Activated CD8-positive, alpha-beta memory T cell treated with anti-CD3 and anti-CD28 coated beads, Interleukin-2, amount 10 ng/mL, durations not matched to agents 7 days and 5 days (primary cell): ENCODE data around the gene PHKB. TPM values are rescaled to one million over a fixed set of nuclear protein-coding genes. Genes with fewer than 3 reads are reported as not detected.

Experiments
- ATAC-seq: fragments of 150-1000 bp; cut with Tn5 transposase; one replicate; pipeline ENCODE4 v1.10.0; 2021; ENCODE audit warnings: moderate library complexity
- CTCF ChIA-PET: fragments of 350-600 bp; sonication (Branson Sonifier 250); formaldehyde crosslinking; loops from one replicate; lab custom pipeline; 2021; ENCODE audit warnings: antibody characterized with exemption; lab: Charles Lee
- DNase-seq: peaks from one replicate; pipeline ENCODE4 v3.0.0-alpha.2; 2020
- H3K27ac Mint-ChIP-seq: one replicate; pipeline ENCODE4 v1.8.0; 2021; ENCODE audit warnings: mild to moderate bottlenecking, mixed read lengths
- H3K27me3 Mint-ChIP-seq: one replicate; pipeline ENCODE4 v1.8.0; 2021; ENCODE audit warnings: mixed read lengths
- H3K36me3 Mint-ChIP-seq: one replicate; pipeline ENCODE4 v1.8.0; 2021; ENCODE audit warnings: mild to moderate bottlenecking, mixed read lengths
- H3K4me1 Mint-ChIP-seq: one replicate; pipeline ENCODE4 v1.8.0; 2021; ENCODE audit warnings: mixed read lengths
- H3K4me3 Mint-ChIP-seq: one replicate; pipeline ENCODE4 v1.8.0; 2021; ENCODE audit warnings: mild to moderate bottlenecking, moderate library complexity, mixed read lengths
- H3K9me3 Mint-ChIP-seq: one replicate; pipeline ENCODE4 v1.8.0; 2022; ENCODE audit warnings: low read depth, mixed read lengths
- total RNA-seq, 2 experiments: library from RNA; stranded (reverse); gene quantifications; one replicate each; pipeline ENCODE4 v1.2.3, GENCODE V29; 2021

PHKB gene
- total RNA-seq, 2 experiments from 2014 or later, result 33.7 to 35.7 TPM

DNA sequence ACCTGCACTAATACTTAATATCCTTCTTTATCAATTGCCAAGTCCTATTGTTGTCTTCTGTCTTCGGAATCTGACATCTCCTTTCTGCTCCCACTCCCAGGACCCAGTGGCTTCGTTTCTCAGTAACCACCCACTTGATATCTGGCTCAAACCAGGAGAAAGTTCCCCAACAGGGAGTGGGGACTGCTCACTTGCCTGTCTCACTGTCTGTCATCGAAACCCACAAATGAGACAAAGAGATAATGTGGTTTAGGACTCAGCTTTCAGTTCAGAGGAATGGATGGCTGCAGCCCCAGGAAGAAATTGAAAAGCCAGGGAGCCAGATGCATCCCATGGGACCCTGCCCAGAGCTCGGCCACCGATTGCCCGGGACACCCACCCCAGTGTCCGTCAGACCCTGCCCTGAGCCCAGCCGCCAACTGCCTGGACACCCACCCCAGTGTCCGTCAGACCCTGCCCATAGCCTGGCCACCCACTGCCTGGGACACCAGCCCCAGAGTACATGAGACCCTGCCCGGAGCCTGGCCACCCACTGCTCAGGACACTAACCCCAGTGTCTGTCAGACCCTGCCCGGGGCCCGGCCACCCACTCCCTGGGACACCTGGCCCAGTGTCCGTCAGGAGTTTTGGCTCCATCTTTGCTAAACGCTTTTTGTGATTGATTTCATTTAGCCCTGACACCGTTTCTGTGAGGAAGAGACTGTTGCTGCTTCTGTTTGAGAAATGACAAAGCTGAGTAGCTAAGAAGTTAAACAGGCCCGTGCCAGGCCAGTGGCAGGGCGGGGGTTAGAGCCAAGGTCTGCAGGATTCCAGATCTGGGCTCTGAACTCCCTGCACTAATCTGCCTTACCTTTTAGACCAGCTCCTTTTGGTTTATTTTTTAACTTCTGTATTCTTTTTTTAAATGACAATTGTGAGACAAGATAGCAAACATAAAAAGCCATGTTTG is 251.4 kb downstream of the PHKB start:
- Mint-ChIP-seq H3K27ac (peak overlapping the region; percentile 13), H3K4me3 (no peak overlapping the region), H3K9me3 (no peaks in the 10 kb centered on the region), H3K4me1 (peaks cover 23% of the 10 kb centered on the region), H3K36me3 (no peaks in the 10 kb centered on the region), H3K27me3 (peaks cover 15% of the 10 kb centered on the region)
- DNase-seq (no peak), ATAC-seq (peak; percentile 29)
- CTCF ChIA-PET, result interaction anchor here (1.1 to 1.2 kb wide), 2 partner anchors 11 to 569 kb away, joined by 3 read pairs; partner anchors contain the start of gene NETO2

DNA sequence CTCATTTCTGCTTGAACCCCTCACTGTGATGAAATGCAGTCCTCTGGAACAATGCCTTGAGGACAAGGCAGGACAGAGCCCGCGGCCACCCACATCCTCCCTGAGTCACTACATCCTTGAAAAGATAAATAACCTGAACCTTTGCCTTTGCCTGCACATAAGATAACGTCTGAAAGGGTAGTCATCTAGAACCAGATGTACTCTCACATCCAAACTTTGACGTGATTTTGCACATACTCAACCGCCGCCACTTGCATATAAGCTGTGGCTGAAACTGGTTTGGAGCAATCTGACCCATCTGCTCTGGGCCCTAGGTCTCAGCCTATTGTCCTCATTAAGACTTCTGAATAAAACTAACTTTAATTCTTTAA is 252.1 kb downstream of the PHKB start:
- ATAC-seq, result peak; percentile 88
- Mint-ChIP-seq H3K4me3 (no peak overlapping the region), H3K36me3 (no peaks in the 10 kb centered on the region)

DNA sequence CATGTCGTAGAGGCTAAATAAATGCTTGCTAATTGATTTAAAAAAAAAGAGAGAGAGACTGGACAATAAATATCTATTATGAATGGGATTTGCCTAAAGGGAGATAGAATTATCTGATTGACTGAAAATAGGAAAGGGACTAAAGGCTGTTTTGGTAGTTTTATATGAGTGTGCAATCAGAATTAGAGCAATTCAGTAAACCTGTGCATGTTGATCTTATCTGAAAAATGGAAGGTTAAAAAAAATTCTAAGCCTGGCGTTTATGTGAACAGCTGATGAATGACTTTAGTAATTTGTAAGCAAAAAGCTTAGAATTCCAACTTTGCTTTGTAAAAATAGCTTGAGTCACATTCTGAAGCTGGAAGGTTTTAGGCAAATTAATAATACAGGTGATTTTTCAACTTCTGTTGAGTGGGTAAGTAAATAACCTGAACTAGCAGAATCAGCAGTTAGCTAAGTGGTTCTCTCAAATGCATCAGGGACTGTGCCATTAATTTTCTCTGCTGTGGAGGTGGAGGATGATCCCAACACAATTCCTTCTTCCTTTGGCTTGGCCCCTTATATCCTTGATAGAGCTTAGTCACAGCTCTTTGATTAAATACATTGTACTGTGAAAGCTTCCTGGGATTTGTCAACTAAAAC is 254.4 kb downstream of the PHKB start:
- Mint-ChIP-seq H3K4me1 (peaks cover 23% of the 10 kb centered on the region), H3K27me3 (peaks cover 15% of the 10 kb centered on the region), H3K4me3 (no peak overlapping the region), H3K27ac (no peak overlapping the region), H3K36me3 (no peaks in the 10 kb centered on the region), H3K9me3 (no peaks in the 10 kb centered on the region)
- DNase-seq (no peak), ATAC-seq (no peak)
- CTCF ChIA-PET, result no interaction called here

More for the DNA sequence above, 252.1 kb downstream of the PHKB start:
- CTCF ChIA-PET, result interaction anchor here (1.1 to 1.2 kb wide), 2 partner anchors 11 to 569 kb away, joined by 3 read pairs; partner anchors contain the start of gene NETO2
- DNase-seq, result peak; percentile 78
- H3K27me3 Mint-ChIP-seq, result peaks cover 15% of the 10 kb centered on the region
- peak overlapping the region; percentile 13 for H3K27ac Mint-ChIP-seq
- H3K4me1 Mint-ChIP-seq, result peaks cover 23% of the 10 kb centered on the region
- H3K9me3 Mint-ChIP-seq, result no peaks in the 10 kb centered on the region

DNA sequence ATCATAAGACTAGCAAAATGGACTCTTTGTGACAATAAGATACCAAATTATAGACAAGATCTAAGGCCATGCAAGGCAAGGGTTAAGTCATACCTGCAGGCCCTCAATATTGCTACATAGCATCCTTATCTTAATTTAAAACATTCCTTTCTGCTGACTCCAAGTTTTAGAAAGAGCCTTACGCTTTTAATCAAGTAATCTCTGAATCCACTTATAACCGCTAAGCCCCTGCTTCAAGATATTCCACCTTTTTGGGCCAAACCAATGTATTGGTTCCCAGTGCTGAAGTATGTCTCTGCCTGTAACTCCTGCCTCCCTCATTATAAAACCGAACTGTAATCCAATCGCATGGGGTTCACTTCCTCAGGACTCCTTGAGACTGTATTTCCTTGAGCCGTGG is 255.4 kb downstream of the PHKB start:
- DNase-seq (no peak), ATAC-seq (no peak)
- Mint-ChIP-seq H3K4me3 (no peak overlapping the region), H3K27me3 (peaks cover 22% of the 10 kb centered on the region), H3K9me3 (no peaks in the 10 kb centered on the region), H3K36me3 (no peaks in the 10 kb centered on the region), H3K4me1 (peaks cover 23% of the 10 kb centered on the region), H3K27ac (no peak overlapping the region)
- CTCF ChIA-PET, result no interaction called here

DNA sequence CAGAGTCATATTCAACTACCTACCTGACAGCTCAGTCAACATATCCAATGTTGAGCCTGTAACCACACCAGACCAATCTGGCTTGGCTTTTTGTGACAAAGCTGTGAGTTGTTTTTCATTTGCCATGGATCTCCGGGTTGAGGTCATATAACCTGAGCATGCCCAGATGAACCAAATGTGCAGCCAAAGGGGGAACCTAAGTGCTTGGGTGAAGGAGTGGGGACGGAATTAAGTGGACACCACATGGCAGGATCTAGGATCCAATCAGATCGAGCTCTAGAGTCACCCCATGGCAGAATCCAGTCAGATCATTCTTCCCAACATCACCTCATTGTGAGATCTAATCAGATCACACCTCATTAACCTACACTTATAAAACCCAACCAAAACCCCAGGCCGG is 258.6 kb downstream of the PHKB start:
- H3K27me3 Mint-ChIP-seq, result peaks cover 32% of the 10 kb centered on the region
- H3K9me3 Mint-ChIP-seq, result no peaks in the 10 kb centered on the region
- ATAC-seq (no peak), DNase-seq (no peak)
- CTCF ChIA-PET, result no interaction called here
- H3K27ac Mint-ChIP-seq, result no peak overlapping the region
- no peaks in the 10 kb centered on the region for H3K36me3 Mint-ChIP-seq
- H3K4me3 Mint-ChIP-seq, result no peak overlapping the region
- H3K4me1 Mint-ChIP-seq, result no peaks in the 10 kb centered on the region

DNA sequence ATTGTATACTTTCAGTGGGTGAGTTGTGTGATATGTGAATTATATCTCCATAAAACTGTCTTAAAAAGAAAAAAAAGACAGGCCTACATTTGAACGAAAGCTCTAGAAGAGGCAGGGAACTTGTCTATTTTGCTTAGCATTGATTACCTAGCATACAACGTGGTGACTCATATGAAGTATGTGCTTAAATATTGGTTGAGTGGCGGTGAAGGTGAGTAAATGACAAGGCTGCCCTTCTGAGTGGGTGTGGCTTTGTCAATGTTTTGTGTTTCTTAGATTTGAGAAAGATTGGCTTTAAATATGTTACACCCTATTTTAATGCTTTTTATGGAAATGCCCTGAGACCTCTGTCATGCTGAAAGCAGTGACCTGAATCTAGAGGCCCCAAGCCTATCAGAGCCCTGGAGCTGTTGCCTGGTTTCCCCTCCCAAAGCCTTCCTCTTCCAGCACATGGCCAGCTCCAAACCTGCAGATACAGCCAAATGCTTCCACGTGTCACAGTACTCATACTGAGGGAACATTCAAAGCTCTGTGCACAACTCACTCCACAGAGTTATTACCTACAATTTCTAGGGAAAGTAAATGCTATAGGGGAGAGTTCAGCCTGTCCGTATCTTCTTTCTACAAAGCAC is 260.0 kb downstream of the PHKB start:
- no peaks in the 10 kb centered on the region for H3K9me3 Mint-ChIP-seq
- H3K27me3 Mint-ChIP-seq, result peaks cover 30% of the 10 kb centered on the region
- H3K4me1 Mint-ChIP-seq, result no peaks in the 10 kb centered on the region
- no peak overlapping the region for H3K4me3 Mint-ChIP-seq
- H3K27ac Mint-ChIP-seq, result no peak overlapping the region
- DNase-seq (no peak), ATAC-seq (no peak)
- CTCF ChIA-PET, result no interaction called here
- H3K36me3 Mint-ChIP-seq, result no peaks in the 10 kb centered on the region

DNA sequence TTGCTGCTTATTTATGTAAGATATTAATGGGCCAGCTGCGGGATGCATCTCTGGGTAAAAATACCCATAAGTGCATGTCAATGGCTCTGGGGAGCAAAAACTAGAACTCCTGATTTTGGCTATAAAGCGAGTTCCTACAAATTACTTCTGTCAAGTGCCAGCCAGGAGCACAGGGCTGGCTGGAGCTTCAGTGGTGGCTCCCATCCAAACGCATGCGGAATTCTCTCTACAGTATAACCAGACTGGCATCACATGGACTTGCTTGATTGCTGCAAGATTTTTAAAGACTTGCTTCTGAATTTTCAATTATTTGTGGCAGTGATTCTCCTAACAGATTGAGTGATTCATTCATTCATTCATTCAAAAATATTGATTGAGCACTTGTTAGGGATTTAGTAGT is 260.9 kb downstream of the PHKB start:
- no peak overlapping the region for H3K27ac Mint-ChIP-seq
- H3K36me3 Mint-ChIP-seq, result no peaks in the 10 kb centered on the region
- DNase-seq (no peak), ATAC-seq (no peak)
- no peaks in the 10 kb centered on the region for H3K9me3 Mint-ChIP-seq
- H3K4me3 Mint-ChIP-seq, result no peak overlapping the region
- CTCF ChIA-PET, result no interaction called here
- H3K27me3 Mint-ChIP-seq, result peaks cover 28% of the 10 kb centered on the region
- no peaks in the 10 kb centered on the region for H3K4me1 Mint-ChIP-seq

DNA sequence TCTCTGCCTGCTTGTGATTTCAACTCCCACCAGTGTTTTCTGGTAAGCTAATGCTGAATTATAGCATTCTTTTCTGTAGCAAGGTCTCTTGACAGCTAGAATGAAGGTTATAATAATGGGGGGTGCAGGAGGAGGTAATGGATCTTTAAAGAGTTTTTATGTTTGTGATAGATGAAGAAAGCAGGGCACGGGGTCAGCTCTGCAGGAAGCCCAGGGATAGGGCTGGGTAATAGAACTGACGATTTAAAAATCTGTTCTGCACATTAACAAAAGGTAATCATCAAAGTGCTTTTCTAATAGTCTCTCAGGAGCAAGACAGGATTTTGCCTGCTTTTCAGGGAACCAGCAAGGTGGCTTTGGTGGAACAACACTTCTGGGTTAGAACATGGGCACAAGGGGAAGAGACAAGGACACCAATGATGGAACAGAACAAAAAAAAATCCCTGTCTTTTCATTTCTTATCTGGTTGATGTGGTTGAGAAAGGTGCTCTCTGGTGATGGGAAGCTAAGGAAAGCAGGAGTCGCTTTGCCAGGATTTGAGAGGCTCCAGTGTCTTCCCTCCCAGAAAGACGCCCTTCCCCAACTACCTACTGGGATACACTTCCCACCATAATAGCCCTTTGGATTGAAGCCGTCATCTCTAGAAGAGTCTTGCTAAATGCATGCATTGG is 263.1 kb downstream of the PHKB start:
- DNase-seq (no peak), ATAC-seq (no peak)
- peaks cover 33% of the 10 kb centered on the region for H3K27me3 Mint-ChIP-seq
- no peak overlapping the region for H3K27ac Mint-ChIP-seq
- no peaks in the 10 kb centered on the region for H3K36me3 Mint-ChIP-seq
- no peak overlapping the region for H3K4me3 Mint-ChIP-seq
- H3K4me1 Mint-ChIP-seq, result peaks cover 9% of the 10 kb centered on the region
- CTCF ChIA-PET, result interaction anchor here (0.7 kb wide), 1 partner anchor 11 kb away, joined by 3 read pairs; no protein-coding TSS in a partner anchor
- no peaks in the 10 kb centered on the region for H3K9me3 Mint-ChIP-seq

DNA sequence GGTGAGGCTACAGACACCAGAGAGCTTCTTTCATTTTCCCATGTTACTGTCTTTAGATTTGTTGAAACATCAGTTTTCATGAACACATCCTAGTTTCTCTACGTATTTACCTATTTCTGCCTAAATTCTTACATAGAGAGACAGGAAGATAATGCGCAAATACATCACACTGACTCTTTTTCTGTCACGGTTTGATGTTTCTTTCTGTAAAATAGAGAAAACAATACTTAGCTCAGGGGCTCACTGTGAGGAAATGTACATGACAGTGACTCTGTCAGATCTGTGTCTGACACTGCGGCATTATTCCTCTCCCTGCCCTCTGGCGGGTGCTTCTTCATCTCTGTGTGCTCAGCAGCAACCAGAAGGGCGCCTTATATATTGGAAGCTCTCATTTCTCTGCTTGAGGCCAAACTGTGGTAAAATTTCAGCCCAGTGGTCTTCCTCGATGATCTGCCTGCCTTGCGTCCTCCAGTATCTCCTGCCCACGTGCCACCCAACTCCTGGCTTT is 264.1 kb downstream of the PHKB start:
- H3K9me3 Mint-ChIP-seq, result no peaks in the 10 kb centered on the region
- CTCF ChIA-PET, result no interaction called here

DNA sequence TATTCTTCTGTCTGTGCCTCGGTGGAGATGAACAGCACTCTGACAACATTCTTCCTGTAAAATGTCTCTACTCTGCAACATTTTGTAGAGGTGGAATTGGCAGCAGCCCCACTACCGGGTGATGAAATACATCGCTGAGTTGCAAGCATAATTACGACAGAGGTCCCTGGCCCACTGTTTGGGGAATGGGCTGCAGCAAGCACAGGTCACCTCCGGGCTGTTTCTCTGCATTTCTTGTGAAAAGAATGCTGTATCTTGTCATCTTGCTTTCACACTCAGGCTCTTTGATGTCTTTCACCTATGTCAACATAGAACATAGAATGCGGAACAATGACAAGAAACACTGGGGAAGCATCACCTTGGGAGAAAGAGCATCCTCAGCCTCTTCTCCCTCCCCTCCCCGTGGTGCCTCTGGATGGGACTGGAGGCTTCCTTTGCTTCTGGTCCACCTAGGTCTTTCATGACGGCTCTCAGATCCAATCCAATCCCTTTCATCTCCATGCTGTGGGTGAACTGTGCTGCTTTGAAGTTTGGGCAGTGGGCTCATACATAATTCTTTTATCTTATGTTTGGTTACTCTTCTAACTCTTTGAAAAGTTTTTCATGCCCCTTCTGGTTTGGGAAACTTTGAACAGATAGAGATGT is 265.0 kb downstream of the PHKB start:
- Mint-ChIP-seq H3K27me3 (peaks cover 33% of the 10 kb centered on the region), H3K27ac (no peak overlapping the region), H3K9me3 (no peaks in the 10 kb centered on the region), H3K4me3 (no peak overlapping the region), H3K36me3 (no peaks in the 10 kb centered on the region), H3K4me1 (peaks cover 11% of the 10 kb centered on the region)
- CTCF ChIA-PET, result no interaction called here
- ATAC-seq (no peak), DNase-seq (no peak)

More for the DNA sequence above, 264.1 kb downstream of the PHKB start:
- Mint-ChIP-seq H3K27ac (no peak overlapping the region), H3K36me3 (no peaks in the 10 kb centered on the region), H3K27me3 (peaks cover 36% of the 10 kb centered on the region), H3K4me1 (peaks cover 9% of the 10 kb centered on the region), H3K4me3 (no peak overlapping the region)
- DNase-seq (no peak), ATAC-seq (no peak)

DNA sequence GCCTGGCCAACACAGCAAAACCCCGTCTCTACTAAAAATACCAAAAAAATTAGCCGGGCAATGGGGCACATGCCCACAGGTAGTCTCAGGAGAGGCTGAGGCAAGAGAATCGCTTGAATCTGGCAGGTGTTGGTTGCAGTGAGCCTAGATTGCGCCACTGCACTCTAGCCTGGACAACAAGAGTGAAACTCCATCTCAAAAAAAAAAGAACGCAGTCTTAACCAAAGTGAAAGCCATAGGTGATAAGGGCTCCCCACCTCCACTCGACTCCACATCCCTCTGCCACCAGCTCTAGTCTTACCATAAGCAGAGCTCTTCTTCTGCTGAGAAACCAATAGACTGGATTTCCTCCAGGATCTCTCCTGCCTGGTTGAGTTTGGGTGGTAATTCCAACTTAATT is 266.0 kb downstream of the PHKB start:
- no peak for DNase-seq
- CTCF ChIA-PET, result no interaction called here
- Mint-ChIP-seq H3K27me3 (peaks cover 27% of the 10 kb centered on the region), H3K36me3 (no peaks in the 10 kb centered on the region), H3K27ac (no peak overlapping the region), H3K4me3 (no peak overlapping the region), H3K9me3 (no peaks in the 10 kb centered on the region), H3K4me1 (peaks cover 21% of the 10 kb centered on the region)
- ATAC-seq, result no peak

DNA sequence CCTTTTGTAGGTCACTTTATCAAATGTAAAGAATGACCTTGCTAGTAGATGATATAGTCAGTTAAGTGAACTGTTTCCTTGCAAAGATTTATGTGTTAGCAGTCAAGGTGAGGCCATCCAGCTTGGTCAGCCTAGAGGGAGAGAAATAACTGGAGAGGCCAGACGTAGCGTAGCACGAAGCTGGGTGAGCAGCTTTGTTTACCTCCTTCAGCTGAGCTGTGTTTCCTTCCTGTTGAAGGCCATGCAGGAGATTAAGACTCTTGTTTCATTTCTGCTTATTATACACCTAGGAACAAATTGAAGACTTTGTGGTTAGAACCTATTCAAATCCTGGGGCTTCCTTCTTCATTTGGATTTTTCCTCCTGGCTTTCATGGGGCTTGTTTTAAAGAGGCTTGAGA is 267.1 kb downstream of the PHKB start:
- Mint-ChIP-seq H3K27me3 (peaks cover 19% of the 10 kb centered on the region), H3K9me3 (no peaks in the 10 kb centered on the region), H3K36me3 (no peaks in the 10 kb centered on the region), H3K27ac (no peak overlapping the region), H3K4me1 (peaks cover 29% of the 10 kb centered on the region), H3K4me3 (no peak overlapping the region)
- no peak for ATAC-seq
- CTCF ChIA-PET, result no interaction called here
- no peak for DNase-seq
